ENCODE results near the gene VWA3B.
"Not testable (repeated sequence)": the region's sequence is repeated elsewhere in the genome, so short reads cannot be mapped to it uniquely, and the experiment has no call there.

Gene VWA3B

DNA sequence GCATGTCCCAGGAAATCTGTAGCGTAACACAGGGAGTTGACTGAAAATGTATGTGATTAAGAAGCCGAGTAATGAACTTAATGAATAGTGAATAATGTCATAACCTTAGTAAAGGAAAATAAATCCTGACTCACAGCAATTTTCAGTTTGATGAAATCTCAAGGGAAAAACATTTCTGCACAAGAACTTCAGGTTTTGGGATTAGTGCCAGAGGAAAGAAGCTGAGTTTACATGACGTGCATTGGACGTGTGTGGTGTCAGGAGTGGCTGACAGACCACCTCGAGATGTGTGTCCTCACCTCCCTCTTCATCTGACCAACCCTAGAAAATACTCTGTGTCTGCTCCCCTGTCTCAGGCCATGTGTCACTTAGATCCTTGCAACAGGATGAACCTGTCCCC is 39.1 kb downstream of the VWA3B start:
- in situ Hi-C loops (cut with HindIII; ENCODE audit: low pct_ligation_motif_present, low pct_unique_long_range_greater_than_20kb, low sequenced_read_pairs) = no loop called here

GRCh38 chr2:98127229-98127989 is 40.4 kb downstream of the VWA3B start:
- no peak for DNase-seq
- in situ Hi-C loops (cut with HindIII; ENCODE audit: low pct_ligation_motif_present, low pct_unique_long_range_greater_than_20kb, low sequenced_read_pairs) = no loop called here

More for the DNA sequence above, 39.1 kb downstream of the VWA3B start:
- no peak for DNase-seq

DNA sequence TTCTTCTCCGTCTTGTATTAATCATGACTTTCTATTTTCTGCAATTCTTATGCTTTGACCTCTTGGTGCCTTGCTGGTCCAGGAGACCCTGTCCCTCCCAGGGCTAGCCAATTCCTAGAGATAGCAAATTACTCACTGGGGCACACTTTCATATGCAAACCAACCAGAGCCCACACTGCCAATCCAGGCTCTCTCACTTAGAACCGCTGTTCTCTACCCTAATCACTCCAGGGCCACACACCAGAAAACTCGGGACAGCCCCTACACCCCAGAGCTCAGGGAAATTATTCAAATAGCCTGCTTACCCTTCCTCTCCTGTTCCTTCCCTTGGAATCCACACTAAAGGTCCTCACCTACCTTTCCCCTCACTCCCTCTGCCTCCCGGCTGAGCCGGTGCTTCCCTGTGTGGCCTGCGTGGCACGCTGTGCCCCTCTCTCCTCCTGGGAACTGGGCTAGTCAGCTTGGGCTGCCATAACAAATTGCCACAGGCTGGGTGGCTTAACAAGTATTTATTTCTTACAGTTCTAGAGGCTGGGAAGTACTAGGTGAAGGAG is 41.7 kb downstream of the VWA3B start:
- in situ Hi-C loops (cut with HindIII; ENCODE audit: low pct_ligation_motif_present, low pct_unique_long_range_greater_than_20kb, low sequenced_read_pairs) = no loop called here
- no peak for DNase-seq

DNA sequence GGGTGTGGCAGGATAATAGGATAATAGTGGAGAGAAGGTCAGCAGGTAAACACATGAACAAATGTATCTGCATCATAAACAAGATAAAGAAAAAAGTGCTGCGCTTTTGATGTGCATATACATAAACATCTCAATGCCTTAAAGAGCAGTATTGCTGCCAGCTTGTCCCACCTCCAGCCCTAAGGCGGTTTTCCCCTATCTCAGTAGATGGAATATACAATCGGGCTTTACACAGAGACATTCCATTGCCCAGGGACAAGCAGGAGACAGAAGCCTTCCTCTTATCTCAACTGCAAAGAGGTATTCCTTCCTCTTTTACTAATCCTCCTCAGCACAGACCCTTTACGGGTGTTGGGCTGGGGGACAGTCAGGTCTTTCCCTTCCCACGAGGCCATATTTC is 43.1 kb downstream of the VWA3B start:
- DNase-seq = not testable (repeated sequence)

DNA sequence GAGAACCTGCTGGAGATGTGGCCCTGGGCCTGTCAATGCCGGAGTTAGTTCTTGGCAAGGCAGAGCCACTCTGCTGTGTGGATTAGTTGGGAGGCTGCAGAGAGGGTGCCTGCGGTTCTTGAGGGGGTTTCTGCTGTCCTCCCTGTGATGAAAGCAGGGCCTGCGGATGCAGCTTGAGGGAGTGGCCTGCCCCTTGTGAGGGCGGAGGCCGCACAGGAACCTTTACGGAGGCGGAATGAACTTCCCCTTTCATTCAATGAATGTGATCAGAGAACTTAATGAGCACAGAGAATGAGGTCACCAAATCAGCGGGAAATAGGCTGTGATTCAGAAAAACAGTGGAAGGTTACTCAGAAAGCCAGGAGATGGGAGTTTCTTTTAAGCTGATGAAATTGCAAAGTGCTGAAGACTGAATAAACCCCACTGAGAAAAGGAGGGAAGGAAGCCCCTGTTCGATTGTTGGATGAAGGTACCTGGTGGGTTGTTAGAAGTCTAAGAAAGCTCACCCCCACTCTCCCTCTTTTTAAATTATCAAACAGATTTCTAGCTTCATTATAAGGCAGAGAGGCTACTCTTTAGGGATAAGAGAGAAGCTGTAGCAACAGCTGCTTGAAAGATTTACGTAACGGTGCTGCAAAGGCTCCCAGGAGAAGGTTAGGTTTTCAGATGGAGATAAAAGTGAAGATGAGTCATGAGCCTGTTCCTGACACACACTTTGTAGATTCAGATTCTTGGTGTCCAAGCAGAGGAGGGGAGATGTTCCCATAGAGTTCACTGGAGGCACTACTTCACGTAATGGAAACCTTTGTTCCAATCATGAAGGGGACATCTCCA is 47.4 kb downstream of the VWA3B start:
- in situ Hi-C loops (cut with HindIII; ENCODE audit: low pct_ligation_motif_present, low pct_unique_long_range_greater_than_20kb, low sequenced_read_pairs) = no loop called here
- no peak for DNase-seq

More for the DNA sequence above, 43.1 kb downstream of the VWA3B start:
- in situ Hi-C loops (cut with HindIII; ENCODE audit: low pct_ligation_motif_present, low pct_unique_long_range_greater_than_20kb, low sequenced_read_pairs) = not testable (repeated sequence)

DNA sequence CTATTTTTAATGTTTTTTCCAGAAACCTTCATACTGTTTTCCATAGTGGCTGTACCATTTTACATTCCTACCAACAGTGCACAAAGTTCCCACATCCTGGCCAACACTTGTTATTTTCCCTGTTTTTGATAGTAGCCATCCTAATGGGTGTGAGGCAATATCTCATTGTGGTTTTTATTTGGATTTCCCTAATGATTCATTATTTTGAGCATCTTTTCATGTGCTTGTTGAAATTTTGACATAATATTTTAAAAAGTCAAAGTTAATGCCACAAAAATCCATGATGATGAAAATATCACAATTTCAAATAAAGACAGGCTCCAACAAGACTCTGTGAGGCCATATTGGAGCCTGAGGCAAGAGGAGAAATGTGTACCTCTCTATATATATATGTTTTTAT is 50.2 kb downstream of the VWA3B start:
- in situ Hi-C loops (cut with HindIII; ENCODE audit: low pct_ligation_motif_present, low pct_unique_long_range_greater_than_20kb, low sequenced_read_pairs) = no loop called here
- DNase-seq = no peak

DNA sequence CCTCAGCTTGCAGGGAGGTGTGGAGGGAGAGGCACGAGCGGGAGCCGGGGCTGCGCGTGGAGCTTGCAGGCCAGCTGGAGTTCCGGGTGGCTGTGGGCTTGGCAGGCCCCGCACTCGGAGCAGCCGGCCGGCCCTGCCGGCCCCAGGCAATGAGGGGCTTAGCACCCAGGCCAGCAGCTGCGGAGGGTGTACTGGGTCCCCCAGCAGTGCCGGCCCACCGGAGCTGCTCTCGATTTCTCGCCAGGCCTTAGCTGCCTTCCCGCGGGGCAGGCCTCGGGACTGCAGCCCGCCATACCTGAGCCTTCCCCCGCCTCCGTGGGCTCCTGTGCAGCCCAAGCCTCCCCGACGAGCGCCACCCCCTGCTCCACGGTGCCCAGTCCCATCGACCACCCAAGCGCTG is 52.0 kb downstream of the VWA3B start:
- in situ Hi-C loops (cut with HindIII; ENCODE audit: low pct_ligation_motif_present, low pct_unique_long_range_greater_than_20kb, low sequenced_read_pairs); DNase-seq: not testable (repeated sequence)

- no peak for DNase-seq
- in situ Hi-C loops (cut with HindIII; ENCODE audit: low pct_ligation_motif_present, low pct_unique_long_range_greater_than_20kb, low sequenced_read_pairs) = no loop called here
These were observed 53.2 kb downstream of the VWA3B start for GRCh38 chr2:98140210-98140609.

- in situ Hi-C loops (cut with HindIII; ENCODE audit: low pct_ligation_motif_present, low pct_unique_long_range_greater_than_20kb, low sequenced_read_pairs) = no loop called here
These were observed 55.3 kb downstream of the VWA3B start for GRCh38 chr2:98142106-98142791.

GRCh38 chr2:98145070-98145469 is 58.1 kb downstream of the VWA3B start:
- no peak for DNase-seq
- in situ Hi-C loops (cut with HindIII; ENCODE audit: low pct_ligation_motif_present, low pct_unique_long_range_greater_than_20kb, low sequenced_read_pairs) = no loop called here

More at GRCh38 chr2:98142106-98142791, 55.3 kb downstream of the VWA3B start:
- no peak for DNase-seq

GRCh38 chr2:98147900-98148299 is 60.9 kb downstream of the VWA3B start:
- DNase-seq; in situ Hi-C loops (cut with HindIII; ENCODE audit: low pct_ligation_motif_present, low pct_unique_long_range_greater_than_20kb, low sequenced_read_pairs): not testable (repeated sequence)

DNA sequence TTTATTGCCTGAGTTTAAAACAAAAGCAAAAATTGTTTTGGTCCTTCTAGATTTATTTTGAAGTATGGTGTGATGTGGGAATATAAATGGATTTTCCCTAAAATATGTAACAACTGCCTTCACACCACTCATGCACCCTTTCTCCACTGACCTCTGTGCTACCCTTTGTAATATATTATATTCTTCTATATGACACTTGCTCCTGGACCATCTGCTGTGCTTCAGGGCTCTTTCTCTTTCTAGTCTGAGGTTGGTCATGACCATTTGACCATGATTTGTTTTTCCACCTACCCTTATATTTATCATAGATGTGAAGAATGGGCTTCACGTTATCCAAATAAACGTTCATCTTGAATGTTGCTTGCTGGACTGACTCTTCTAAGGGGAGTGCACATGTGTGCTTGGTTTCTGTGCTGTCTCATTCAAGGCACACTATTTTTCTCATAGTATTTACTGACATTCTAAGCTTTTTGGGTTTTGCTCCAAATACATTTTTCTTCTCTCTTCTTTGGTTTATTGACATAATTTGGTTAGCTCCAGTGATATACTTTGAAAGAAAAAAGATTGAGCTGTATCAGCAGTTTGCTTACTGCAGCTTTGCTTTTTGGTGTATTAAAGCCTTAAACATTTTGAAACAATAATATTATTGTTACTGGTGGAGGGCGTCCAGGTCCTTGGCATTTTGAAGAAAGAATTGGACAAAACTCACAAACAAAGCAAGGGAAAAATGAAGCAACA is 61.8 kb downstream of the VWA3B start:
- in situ Hi-C loops (cut with HindIII; ENCODE audit: low pct_ligation_motif_present, low pct_unique_long_range_greater_than_20kb, low sequenced_read_pairs) = no loop called here
- no peak for DNase-seq

GRCh38 chr2:98149333-98149697 is 62.3 kb downstream of the VWA3B start:
- in situ Hi-C loops (cut with HindIII; ENCODE audit: low pct_ligation_motif_present, low pct_unique_long_range_greater_than_20kb, low sequenced_read_pairs) = no loop called here
- DNase-seq = peak; percentile 70

GRCh38 chr2:98153481-98153880 is 66.5 kb downstream of the VWA3B start:
- in situ Hi-C loops (cut with HindIII; ENCODE audit: low pct_ligation_motif_present, low pct_unique_long_range_greater_than_20kb, low sequenced_read_pairs) = no loop called here
- DNase-seq = no peak

DNA sequence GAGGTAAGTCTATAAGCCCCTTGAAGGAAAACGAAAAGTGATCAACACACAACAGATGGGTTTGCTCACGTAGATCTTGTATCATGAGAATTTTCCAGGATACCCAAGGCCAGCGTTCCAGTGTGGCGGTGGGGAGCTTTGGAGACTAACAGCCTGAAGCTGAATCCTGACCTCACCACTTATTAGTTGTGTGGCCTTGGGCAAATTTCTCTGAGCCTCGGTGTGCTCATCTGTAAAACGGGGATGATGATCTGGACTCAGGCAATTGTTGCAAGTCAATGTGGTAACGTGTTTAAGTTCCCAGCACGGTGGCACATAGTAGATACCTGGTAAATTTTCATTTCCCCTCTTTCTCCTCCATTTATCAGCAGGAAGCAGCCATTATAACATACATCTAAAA is 68.3 kb downstream of the VWA3B start:
- no peak for DNase-seq
- in situ Hi-C loops (cut with HindIII; ENCODE audit: low pct_ligation_motif_present, low pct_unique_long_range_greater_than_20kb, low sequenced_read_pairs) = no loop called here

GRCh38 chr2:98155716-98156115 is 68.7 kb downstream of the VWA3B start:
- DNase-seq = no peak
- in situ Hi-C loops (cut with HindIII; ENCODE audit: low pct_ligation_motif_present, low pct_unique_long_range_greater_than_20kb, low sequenced_read_pairs) = no loop called here

GRCh38 chr2:98156304-98156703 is 69.3 kb downstream of the VWA3B start:
- DNase-seq = no peak
- in situ Hi-C loops (cut with HindIII; ENCODE audit: low pct_ligation_motif_present, low pct_unique_long_range_greater_than_20kb, low sequenced_read_pairs) = no loop called here

DNA sequence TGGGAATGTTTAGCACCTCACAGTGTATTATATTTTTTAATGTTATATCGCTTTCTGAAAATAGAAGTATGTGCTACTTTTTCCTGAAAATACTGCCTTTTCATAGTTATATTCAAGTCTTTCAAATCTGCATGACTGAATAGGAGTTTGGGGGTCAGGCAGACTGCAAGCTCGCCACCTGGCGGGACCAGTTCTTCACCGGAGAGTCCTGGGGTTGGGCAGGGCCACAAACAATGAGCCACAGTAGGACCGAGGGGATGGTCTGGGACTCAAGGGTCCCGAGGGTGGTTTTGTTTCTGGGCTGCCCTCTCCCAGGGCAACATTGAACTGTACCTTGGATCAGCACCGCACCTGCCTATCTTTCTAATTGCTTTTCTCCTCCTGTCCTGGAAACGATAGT is 70.6 kb downstream of the VWA3B start:
- in situ Hi-C loops (cut with HindIII; ENCODE audit: low pct_ligation_motif_present, low pct_unique_long_range_greater_than_20kb, low sequenced_read_pairs) = no loop called here
- DNase-seq = no peak
